Neutrophil (primary cell): ENCODE data around the gene GLIS1.

Source experiments
- H3K27ac ChIP-seq: fragments of 200-600 bp; sonication (generic); 2 replicates; pipeline ENCODE4 v1.5.1; 2016; ENCODE audit warnings: mild to moderate bottlenecking, moderate library complexity
- H3K27me3 ChIP-seq: fragments of 200-600 bp; sonication (generic); 2 replicates; pipeline ENCODE4 v1.6.0; 2016; ENCODE audit warnings: mild to moderate bottlenecking
- H3K36me3 ChIP-seq: fragments of 200-600 bp; sonication (generic); 2 replicates; pipeline ENCODE4 v1.5.1; 2017
- H3K4me1 ChIP-seq, 2 experiments: fragments of 200-600 bp in 1 of 2; sonication (generic) in 1 of 2; 1 replicate in 1 of 2; 2 replicates in 1 of 2; pipeline versions ENCODE4 v1.5.1 to v1.6.1; 2013 to 2016; ENCODE audit warnings: low read depth in 1 of 2, low read length in 1 of 2, mild to moderate bottlenecking in 1 of 2, moderate library complexity in 1 of 2; ENCODE audit not compliant: control insufficient read depth in 1 of 2, insufficient read depth in 1 of 2
- H3K4me3 ChIP-seq, 2 experiments: fragments of 200-600 bp in 1 of 2; sonication (generic) in 1 of 2; 1 replicate in 1 of 2; 2 replicates in 1 of 2; pipeline ENCODE4 v1.5.1; 2013 to 2016; ENCODE audit warnings: low read depth in 1 of 2, low read length in 1 of 2, mild to moderate bottlenecking in 1 of 2, moderate library complexity in 1 of 2
- H3K9me3 ChIP-seq: fragments of 200-600 bp; sonication (generic); 2 replicates; pipeline ENCODE4 v1.5.1; 2016
- CTCF ChIP-seq: fragments of 200-600 bp; sonication (generic); IDR thresholded peaks from 2 replicates; pipeline ENCODE4 v1.5.1; 2016; ENCODE audit warnings: antibody characterized with exemption

The GLIS1 gene

DNA sequence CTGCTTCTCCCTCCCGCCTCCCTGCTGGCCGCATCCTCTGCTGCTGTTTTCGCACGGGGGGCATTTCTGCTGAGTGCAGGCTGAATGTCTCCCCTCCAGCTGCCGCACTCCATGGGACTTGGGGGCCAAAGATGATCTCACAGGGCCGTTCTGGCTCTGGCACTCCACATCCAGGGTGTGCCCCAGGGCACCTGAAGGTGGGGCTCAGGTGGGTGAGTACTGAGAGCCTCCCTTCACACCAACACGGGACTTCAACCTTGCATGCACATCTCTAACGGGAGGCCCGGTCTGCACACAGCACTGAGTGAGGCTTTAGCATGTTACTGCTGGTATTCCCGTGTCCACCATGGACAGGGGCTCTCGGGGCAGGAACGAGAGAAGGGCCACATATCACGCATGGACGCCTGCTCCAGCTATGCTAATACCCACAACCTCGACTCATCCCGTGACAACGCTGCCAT lies 190.9 kb downstream of the GLIS1 start:
- Histone ChIP-seq H3K36me3 (no peaks in the 10 kb centered on the region), H3K27me3 (no peaks in the 10 kb centered on the region), H3K4me1 (no peaks in the 10 kb centered on the region), H3K9me3 (no peaks in the 10 kb centered on the region), H3K27ac (no peak overlapping the region), H3K4me3 (no peak overlapping the region)
- no peak for TF ChIP-seq CTCF

DNA sequence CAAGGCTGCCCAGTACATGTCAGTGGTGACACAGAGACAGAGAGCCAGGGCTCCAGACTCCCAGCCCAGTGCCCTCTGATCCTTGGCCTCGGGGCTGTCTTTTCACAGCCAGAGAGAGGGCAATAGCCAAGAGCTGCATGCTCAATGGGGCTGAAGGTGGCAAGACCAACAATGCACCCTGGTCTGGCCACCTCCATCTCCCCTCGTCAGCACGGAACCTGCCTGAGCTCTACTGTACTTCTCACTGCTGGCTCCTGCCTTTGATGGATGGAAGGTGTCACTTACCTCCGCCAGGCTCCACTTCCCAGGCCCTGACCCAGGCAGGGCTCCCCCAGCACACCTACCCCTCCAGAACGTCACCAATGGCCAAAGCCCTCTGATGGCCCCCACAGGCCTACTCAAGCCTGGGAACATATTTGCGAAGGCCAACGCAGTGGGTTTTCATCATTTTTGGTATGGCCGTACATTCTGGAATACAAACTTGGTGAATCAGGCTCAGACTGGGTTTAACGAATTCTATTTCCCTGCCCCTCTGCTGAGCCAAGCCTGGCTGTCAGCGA lies 191.7 kb downstream of the GLIS1 start:
- no peak overlapping the region for H3K4me3 ChIP-seq
- H3K4me1 ChIP-seq: no peaks in the 10 kb centered on the region
- H3K9me3 ChIP-seq: no peaks in the 10 kb centered on the region
- no peak for TF ChIP-seq CTCF
- no peaks in the 10 kb centered on the region for H3K27me3 ChIP-seq
- no peaks in the 10 kb centered on the region for H3K36me3 ChIP-seq
- no peak overlapping the region for H3K27ac ChIP-seq

DNA sequence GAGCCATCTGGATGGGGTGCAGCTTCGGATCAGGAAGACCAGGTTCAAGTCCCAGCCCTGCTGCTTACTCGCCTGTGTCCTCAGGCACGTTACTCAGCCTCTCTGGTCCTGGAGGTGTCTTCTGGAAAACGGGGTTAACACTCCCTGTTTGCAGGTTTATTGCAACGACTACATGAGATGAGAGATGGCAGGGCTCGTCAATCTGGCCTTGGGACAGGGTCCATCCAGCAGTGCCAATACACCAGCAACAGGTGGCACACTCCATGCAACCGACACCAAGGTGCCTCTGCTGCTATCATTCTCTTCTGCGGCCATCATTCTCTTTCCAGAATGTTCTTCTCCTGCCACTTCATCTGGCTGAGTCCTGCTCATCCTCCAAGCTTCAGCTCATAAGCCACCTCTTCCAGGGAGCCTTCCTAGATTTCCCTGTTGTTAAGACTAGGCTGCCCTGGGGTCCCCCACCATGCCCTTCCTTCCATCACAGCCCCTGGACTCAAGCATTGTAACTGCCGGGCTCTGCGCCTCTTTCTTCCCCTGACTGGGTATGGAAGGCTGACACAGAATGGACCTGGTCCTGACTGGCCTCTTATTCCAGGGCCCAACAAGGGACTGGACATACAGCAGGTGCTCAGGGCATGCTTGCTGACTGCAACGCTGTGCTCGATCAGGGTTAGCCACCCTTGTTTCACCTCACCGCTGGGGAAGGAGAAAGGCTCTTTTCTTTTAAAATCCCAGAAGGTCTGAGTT lies 192.4 kb downstream of the GLIS1 start:
- Histone ChIP-seq H3K4me1 (no peaks in the 10 kb centered on the region), H3K9me3 (no peaks in the 10 kb centered on the region), H3K27me3 (no peaks in the 10 kb centered on the region), H3K4me3 (no peak overlapping the region), H3K27ac (no peak overlapping the region), H3K36me3 (no peaks in the 10 kb centered on the region)
- no peak for TF ChIP-seq CTCF

- no peak for TF ChIP-seq CTCF
- no peaks in the 10 kb centered on the region for H3K9me3 ChIP-seq
- H3K27ac ChIP-seq: no peak overlapping the region
- H3K27me3 ChIP-seq: no peaks in the 10 kb centered on the region
- H3K4me1 ChIP-seq: no peaks in the 10 kb centered on the region
- H3K36me3 ChIP-seq: no peaks in the 10 kb centered on the region
- no peak overlapping the region for H3K4me3 ChIP-seq
Measured at GRCh38 chr1:53545663-53546408, 193.1 kb downstream of the GLIS1 start.

GRCh38 chr1:53544728-53545515 lies 194.0 kb downstream of the GLIS1 start:
- TF ChIP-seq CTCF: no peak
- Histone ChIP-seq H3K27ac (no peak overlapping the region), H3K36me3 (no peaks in the 10 kb centered on the region), H3K9me3 (no peaks in the 10 kb centered on the region), H3K4me3 (no peak overlapping the region), H3K4me1 (no peaks in the 10 kb centered on the region), H3K27me3 (no peaks in the 10 kb centered on the region)
